GM21360 (cell line): ENCODE data around the gene LRRC75A.

ENCODE experiments used
- ATAC-seq: cut with Tn5 transposase; IDR thresholded peaks from one replicate; pipeline ENCODE4 v1.9.1; 2021; ENCODE audit warnings: mild to moderate bottlenecking, moderate library complexity; ENCODE audit not compliant: unreplicated experiment

The LRRC75A gene

GRCh38 chr17:16473044-16474011, 18.7 kb downstream of the LRRC75A start:
- no peak for ATAC-seq

- no peak for ATAC-seq
Measured at GRCh38 chr17:16472539-16472938, 19.5 kb downstream of the LRRC75A start.

DNA sequence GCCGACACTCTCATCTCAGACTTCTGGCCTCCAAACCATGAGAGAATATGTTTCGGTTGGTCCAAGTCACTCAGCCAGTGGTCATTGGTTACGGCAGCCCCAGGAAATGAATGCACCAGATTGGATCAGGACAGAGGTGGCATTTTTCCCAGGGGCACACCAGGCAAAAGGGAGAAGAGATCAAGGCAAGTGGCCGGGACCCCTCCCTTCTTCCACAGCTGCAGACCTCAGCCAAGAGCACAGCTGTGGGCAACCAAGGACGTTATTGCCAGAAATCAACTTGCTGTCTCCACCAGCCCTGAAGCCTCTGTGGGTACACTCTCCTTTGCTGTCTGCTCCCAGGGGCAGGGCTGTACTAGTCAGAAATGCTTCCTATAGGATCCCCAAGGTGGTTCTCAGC, 20.7 kb downstream of the LRRC75A start:
- no peak for ATAC-seq

DNA sequence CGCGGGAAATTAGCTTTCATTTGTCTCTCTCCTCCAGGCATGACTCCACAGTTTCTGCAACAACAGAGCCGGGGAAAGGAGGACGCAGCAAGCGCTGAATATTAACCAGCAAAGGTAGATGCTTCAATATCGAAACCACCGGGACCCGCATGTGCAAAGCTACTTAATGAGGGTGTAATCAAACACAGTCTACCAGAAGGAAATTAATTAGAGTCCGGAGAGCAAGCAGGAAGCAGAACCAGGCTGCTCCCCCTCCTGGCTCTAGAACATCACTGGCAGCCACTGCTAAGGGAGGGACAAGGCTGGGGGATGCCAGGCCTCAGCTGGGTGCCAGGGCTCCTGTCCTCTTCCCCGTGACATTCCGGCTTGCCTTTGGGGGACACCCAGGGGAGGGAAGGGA, 21.7 kb downstream of the LRRC75A start:
- no peak for ATAC-seq

- ATAC-seq: no peak
Measured at GRCh38 chr17:16468428-16468992, 23.5 kb downstream of the LRRC75A start.

DNA sequence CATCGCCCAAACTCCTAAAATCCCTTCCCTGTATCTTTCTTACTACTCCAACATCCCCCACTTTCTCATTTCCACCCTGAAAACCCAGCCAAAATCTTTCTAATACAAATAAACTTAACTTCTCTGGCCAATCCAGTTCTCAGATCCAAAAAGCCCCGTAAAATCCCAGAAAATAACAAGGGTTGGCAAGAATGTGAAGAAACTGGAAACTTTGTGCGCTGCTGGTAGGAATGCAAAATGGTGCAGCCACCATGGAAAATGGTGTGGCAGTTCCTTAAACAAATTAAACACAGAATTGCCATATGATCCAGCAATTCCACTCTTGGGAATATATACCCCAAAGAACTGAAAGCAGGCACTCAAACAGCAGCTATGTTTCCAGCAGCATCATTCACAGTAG, 24.1 kb downstream of the LRRC75A start:
- ATAC-seq: no peak

- no peak for ATAC-seq
Measured at GRCh38 chr17:16467044-16467443, 24.9 kb downstream of the LRRC75A start.

GRCh38 chr17:16466407-16466806, 25.6 kb downstream of the LRRC75A start:
- ATAC-seq: no peak

DNA sequence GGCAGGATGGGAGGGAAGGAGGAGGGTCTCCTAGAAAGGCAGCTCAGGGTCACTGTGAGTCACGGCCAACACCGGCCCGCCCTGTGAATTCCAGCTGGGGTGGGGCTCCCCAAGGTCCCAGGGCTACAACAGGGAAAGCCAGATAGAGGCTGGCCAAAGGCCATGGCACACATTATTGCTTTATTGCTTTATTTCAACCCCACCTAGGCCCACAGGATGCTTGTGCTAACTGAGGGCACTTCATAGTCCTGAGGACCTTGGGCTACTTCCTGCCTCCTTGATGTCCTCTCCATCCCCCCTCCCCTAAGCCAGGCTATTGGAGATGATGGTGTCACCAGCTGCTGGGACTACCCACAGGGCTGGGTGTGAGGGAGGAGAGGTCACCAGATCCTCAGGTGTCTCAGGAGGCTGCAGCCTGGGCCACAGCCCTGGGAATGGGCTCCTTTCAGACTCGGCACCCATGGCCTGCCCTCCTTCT, 26.1 kb downstream of the LRRC75A start:
- no peak for ATAC-seq

DNA sequence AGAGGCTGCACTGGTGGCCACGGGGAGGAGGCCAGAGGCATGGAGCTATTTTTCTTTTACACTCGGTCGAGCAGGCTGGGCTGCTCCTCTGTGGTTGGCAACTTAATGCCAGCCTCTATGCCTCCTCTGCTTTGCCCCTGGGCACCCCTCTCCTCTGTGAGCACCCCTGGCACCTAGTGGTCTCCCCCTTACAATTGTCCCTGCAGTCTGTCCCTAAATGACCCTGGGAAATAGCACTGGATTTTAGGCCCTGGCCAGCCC, 27.0 kb downstream of the LRRC75A start:
- ATAC-seq: no peak

DNA sequence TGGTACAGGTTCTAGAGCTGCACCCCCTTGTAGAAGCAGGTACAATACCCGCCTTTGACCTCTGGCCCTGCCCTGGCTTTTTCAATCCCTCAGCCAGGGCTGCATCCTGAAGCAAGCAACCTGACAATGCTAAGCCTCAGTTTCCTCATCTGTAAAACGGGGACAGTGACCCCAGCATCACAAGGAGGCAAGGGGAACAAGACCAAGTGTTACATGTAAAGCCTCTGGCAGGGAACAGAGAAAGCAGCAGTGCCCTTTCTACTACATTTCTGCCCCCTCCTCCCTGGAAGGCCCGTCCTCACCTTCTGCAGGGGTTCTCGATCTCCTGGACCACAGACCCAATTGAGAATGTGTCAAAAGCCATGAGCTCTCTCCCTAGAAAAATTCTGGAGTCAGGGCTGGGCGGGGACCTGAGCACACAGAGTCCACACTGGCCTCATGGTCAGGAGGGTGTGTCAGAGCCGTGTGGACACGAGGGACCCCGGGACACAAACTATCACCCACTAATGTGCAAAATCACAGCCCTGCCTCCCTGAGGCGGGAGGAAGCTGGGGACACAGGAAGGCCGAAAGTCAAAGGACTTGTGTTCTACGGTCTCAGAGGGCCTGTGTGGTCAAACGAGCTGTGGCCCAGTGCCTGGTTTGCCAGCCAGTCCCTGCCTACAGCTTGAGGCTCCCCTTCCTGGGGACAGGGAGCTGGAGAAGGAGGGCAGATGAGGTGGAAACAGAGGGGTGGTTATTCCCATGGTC, 27.5 kb downstream of the LRRC75A start:
- no peak for ATAC-seq

GRCh38 chr17:16463358-16464302, 28.4 kb downstream of the LRRC75A start:
- ATAC-seq: no peak

GRCh38 chr17:16462070-16462864, 29.7 kb downstream of the LRRC75A start:
- no peak for ATAC-seq

- ATAC-seq: no peak
Measured at GRCh38 chr17:16461606-16461866, 30.5 kb downstream of the LRRC75A start.

DNA sequence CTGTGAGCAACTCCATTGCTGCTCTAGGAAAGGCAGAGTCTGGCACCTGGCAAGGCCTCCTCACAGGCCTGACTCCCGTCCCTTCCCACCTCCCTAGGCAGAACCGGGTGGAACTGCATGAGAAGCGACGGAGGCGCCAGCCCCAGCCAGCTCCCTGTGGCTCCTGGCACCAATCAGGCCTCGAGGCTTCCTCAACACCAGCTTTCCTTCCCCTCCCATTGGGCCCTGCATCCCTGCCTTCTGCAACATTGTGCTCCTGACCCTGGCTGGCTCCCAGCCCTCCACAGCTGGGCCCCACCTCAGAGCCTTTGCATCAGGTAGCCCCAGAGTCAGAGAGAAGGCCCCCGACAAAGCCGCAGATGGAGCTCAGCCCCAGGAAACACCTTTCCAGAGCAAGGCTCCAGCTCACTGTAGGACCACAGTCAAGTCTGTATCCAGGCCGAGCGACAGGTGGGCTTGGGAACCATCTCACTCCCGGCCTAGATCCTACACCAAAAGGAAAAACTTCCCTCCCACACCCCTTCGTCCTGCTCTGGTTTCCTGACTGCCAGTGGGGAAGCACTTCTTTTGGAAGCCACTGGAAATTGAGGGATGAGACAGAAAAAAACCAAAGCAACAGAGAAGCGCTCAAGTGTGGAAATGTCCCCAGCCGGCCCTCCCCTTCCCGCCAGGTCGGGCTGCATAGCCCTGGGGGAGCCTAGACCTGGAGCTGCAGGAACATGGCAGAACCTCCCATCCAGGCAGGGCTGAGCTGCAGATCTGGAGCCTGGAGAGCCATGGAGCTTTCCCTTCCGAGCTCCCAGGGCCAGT, 31.0 kb downstream of the LRRC75A start:
- no peak for ATAC-seq

GRCh38 chr17:16459855-16460550, 32.0 kb downstream of the LRRC75A start:
- no peak for ATAC-seq

DNA sequence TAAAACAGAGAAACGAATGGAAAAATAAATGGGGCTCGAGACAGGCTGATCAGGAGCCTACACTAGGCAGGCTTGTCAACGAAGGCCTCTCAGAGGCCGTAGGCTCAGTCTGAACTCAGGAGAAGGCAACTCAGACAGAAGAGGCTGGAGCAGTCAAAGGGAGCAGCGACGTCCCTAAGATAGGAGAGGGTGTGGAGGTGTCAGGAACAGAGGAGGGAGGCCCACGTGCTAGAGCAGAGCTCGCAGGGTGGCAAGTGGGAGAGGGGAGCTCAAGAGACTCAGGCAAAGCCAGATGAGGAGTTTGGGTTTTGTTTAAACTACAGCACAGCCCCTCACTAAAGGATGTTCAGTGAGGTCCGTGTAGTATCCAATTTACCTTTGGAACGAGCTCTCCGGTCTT, 32.7 kb downstream of the LRRC75A start:
- no peak for ATAC-seq

GRCh38 chr17:16456742-16457316, 35.2 kb downstream of the LRRC75A start:
- no peak for ATAC-seq
